NCI-H526 treated with DMSO at 0.1 percent for 48 hours (cell line): Measurements from ENCODE around the gene JPT2.

Experiments used
- DNase-seq: peaks from one replicate; lab custom pipeline; 2025; lab: John Stamatoyannopoulos, UW

Gene JPT2, protein sequence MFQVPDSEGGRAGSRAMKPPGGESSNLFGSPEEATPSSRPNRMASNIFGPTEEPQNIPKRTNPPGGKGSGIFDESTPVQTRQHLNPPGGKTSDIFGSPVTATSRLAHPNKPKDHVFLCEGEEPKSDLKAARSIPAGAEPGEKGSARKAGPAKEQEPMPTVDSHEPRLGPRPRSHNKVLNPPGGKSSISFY

DNA sequence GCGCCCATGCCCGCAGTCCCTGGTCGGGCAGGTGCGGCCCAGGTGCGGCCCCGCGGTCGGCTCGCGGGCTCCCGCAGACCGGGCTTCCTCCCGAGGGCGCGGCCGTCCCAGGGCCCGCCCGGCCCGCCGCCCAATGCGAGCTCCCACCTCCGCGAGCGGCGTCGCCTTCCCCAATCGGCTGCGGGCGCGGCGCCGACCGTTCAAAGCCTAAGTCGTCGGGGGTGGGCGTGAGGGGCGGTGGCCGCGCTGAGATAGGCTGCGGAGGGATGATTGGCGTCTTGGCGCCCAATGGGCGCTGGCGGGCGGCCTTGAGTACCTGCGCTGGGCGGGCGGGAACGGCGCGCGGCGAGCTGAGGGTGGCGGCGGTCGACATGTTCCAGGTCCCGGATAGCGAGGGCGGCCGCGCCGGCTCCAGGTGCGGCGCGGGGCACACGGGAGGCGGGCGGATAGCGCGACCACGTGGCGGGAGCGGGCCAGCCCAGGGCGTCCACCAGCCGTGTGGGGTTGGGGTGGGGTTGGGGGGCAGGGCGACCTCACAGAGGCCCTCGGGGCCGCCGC lies at the start of gene JPT2:
Gene JPT2, plus strand, starts transcription at position 338 of the 558 bp plus-strand sequence. Its CDS starts 34 bp downstream, at position 372.
- DNase-seq = peak; percentile 86

GRCh38 chr16:1630450-1631213 lies 47.4 kb upstream of the JPT2 start:
- no peak for DNase-seq

- no peak for DNase-seq
Observed at GRCh38 chr16:1631230-1631629, 46.8 kb upstream of the JPT2 start.

GRCh38 chr16:1631931-1632637 lies 46.0 kb upstream of the JPT2 start:
- DNase-seq = no peak

GRCh38 chr16:1632638-1632970 lies 45.5 kb upstream of the JPT2 start:
- no peak for DNase-seq

DNA sequence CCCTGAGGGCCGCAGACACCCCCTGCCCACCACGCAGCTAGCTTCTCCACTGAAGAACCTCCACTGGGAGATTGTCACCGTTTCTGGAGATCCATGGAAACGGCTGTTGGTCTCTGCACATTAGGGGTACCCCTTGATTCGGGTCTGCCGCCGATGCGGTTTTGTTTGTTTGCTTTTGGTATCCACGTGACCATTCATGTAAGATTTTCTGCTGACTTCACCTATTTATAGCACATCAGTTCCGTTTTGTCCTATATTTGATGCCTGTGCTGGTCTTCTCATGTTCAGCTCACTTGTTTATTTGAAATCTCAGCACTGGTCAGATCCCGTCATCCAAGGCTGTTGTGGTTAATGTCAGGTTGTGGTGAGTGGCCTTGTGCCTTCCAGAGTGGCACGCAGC lies 44.8 kb upstream of the JPT2 start:
- no peak for DNase-seq

GRCh38 chr16:1634541-1634940 lies 43.5 kb upstream of the JPT2 start:
- DNase-seq = no peak

GRCh38 chr16:1635070-1635469 lies 43.0 kb upstream of the JPT2 start:
- no peak for DNase-seq

- DNase-seq = no peak
Observed at GRCh38 chr16:1637526-1637925, 40.6 kb upstream of the JPT2 start.

- DNase-seq = no peak
Observed at GRCh38 chr16:1638757-1639156, 39.3 kb upstream of the JPT2 start.

- DNase-seq = no peak
Observed at GRCh38 chr16:1639282-1639681, 38.8 kb upstream of the JPT2 start.

- no peak for DNase-seq
Observed at GRCh38 chr16:1639860-1640259, 38.2 kb upstream of the JPT2 start.

GRCh38 chr16:1640261-1640941 lies 37.7 kb upstream of the JPT2 start:
- no peak for DNase-seq

DNA sequence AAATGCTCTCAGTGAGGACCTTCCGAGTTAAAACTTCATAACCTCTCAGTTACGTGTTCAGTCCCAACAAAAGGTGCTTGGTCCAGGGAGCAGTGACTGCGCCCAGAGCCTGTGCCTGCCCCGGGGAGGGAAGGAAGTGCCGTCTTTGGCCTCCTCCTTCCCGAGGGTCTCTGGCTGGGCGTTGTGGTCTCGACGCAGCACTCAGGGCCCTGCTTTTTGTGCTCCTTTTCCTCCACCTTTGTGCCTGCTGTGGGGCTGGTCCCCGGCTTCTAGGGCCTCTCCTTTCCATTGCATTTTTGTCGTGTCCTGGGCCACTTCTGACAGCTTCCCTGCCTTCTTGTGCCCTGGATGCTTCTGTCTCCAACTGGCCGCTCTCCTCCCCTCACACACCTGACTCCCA lies 36.8 kb upstream of the JPT2 start:
- no peak for DNase-seq

DNA sequence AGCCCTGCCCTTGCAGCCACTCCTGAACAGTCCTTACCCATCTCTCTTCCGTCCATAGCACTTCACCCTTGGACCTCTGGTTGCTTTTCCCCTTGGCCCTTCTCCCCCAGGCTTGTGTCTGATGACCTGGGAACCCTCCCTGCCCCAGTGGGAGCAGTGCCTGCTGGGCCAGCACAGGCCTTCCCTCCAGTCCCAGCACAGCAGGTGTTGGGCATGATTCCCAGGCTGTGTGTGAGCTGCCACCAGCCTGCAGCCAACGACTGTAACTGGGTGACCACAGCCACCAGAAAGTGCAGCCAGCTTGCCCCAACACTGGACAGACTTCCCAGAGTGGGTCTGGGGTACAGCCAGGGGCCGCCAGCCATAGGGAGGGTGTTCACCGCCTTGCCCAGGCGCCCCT lies 35.9 kb upstream of the JPT2 start:
- DNase-seq = no peak

GRCh38 chr16:1642753-1643152 lies 35.3 kb upstream of the JPT2 start:
- no peak for DNase-seq

- DNase-seq = no peak
Observed at GRCh38 chr16:1643521-1643920, 34.6 kb upstream of the JPT2 start.

GRCh38 chr16:1645914-1646525 lies 32.1 kb upstream of the JPT2 start:
- DNase-seq = no peak

- no peak for DNase-seq
Observed at GRCh38 chr16:1647856-1648255, 30.2 kb upstream of the JPT2 start.

DNA sequence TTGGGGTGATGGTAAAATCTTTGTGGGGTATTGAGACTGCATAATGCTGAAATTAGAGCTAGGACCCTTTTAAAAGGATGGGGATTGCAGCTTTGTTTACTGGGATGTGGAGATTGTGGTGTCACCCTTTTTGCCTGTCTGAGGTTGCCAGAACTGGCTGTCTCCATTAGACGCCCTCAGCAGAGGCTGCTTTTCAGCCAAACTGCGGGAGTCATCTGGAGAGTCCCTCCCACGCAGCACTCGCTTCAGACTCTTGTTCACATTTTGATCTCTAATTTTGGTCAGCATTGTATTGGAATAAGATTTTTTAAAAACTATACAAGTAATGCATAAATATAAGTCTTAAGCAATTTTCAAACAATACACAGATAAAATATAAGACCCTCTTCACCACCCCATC lies 27.9 kb upstream of the JPT2 start:
- DNase-seq = no peak

- DNase-seq = no peak
Observed at GRCh38 chr16:1651094-1651973, 26.7 kb upstream of the JPT2 start.
